ENCODE measurements around the gene SECISBP2.
"Not testable (repeated sequence)": the region's sequence is repeated elsewhere in the genome, so short reads cannot be mapped to it uniquely, and the experiment has no call there.

SECISBP2 gene, protein sequence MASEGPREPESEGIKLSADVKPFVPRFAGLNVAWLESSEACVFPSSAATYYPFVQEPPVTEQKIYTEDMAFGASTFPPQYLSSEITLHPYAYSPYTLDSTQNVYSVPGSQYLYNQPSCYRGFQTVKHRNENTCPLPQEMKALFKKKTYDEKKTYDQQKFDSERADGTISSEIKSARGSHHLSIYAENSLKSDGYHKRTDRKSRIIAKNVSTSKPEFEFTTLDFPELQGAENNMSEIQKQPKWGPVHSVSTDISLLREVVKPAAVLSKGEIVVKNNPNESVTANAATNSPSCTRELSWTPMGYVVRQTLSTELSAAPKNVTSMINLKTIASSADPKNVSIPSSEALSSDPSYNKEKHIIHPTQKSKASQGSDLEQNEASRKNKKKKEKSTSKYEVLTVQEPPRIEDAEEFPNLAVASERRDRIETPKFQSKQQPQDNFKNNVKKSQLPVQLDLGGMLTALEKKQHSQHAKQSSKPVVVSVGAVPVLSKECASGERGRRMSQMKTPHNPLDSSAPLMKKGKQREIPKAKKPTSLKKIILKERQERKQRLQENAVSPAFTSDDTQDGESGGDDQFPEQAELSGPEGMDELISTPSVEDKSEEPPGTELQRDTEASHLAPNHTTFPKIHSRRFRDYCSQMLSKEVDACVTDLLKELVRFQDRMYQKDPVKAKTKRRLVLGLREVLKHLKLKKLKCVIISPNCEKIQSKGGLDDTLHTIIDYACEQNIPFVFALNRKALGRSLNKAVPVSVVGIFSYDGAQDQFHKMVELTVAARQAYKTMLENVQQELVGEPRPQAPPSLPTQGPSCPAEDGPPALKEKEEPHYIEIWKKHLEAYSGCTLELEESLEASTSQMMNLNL

DNA sequence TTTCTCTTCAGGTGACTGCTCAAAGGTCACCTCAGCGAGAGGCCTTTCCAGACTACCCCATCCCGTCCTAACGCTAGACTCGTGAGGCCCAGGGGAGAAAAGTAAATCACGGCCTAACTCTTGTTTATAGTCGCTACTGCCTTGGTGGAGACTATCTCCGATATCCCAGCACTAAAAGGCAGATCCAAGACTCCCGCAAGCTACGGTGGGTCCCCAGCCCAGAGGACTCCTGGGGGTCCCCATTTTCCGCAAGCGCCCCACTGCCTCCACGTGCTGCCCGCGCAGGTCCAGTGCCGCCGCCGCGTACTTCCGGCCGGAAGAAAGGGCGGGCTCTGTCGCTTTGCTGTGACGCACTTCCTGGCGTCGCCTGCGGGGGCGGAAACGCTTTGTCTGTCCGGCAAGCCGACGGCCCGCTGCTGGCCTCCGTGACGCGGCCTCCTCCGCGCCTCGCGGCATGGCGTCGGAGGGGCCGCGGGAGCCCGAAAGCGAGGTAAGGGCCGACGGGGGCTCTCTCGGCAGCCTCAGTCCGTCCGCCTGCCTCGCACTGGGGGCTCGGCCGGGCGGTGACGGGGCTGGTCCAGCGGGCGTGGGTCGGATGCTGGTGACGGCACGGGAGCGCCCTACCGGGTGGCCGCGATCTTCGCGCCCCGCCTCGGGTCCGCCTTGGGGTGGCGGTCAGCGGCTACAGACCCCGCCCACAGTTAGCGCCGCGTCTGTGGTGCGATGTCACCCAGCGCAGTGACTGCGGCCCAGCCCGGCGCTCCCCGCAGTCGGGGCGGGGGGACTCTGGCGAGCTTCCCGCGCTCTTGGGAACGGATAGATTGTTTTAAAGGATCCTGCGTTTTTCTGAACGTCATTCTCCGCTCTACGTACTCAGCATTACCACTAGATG, at the start of gene SECISBP2:
TSS of gene SECISBP2 (plus strand) at position 378 of the 892 bp plus-strand sequence. CDS start at position 455, 77 bp downstream.
- Histone ChIP-seq H3K4me1 (ENCODE audit: control insufficient read depth, insufficient read depth, low read length, unreplicated experiment) (peaks cover 42% of the 10 kb centered on the region), H3K36me3 (ENCODE audit: insufficient read depth, low read length) (peaks cover 26% of the 10 kb centered on the region), H3K27ac (ENCODE audit: low read depth, low read length) (peak within 1 kb of the TSS; percentile 99), H3K79me2 (ENCODE audit: control insufficient read depth, insufficient read depth, low read length, unreplicated experiment) (peaks cover 77% of the 10 kb centered on the region), H3K4me3 (ENCODE audit: low read depth, low read length) (peak within 1 kb of the TSS; percentile 86), H2AFZ (ENCODE audit: low read length, unreplicated experiment) (peak within 1 kb of the TSS; percentile 23), H3K27me3 (ENCODE audit: insufficient read depth, low read length) (no peaks in the 10 kb centered on the region)

DNA sequence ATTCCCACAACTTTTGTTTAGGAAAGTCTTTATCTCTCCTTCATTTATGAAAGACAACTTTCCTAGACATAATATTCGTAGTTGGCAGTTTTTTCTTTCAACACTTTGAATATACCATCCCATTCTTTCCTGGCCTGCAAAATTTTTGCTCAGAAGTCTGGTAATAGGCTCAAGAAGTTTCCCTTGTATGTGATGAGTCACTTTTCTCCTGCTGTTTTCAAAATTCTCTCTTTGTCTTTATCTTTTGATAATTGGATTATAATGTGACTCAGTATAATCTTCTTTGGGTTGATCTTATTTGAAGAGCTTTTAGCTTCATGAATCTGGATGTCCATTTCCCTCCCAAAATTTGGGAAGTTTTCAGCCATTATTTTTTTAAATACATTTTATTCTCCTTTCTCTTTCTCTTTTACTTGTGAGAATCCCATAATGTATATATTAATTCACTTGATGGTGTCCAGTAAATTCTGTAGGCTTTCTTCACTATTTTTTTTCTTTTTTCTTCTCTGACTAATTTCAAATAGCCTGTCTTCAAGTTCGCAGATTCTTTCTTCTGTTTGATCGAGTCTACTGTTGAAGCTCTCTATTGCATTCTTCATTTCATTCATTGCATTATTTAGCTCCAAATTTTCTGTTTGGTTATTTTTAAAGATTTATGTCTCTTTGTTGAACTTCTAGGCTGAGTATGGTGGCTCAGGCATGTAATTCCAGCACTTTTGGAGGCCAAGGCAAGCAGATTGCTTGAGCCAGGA, 44.6 kb upstream of the SECISBP2 start:
- Histone ChIP-seq H3K4me3 (ENCODE audit: low read depth, low read length) (no peak overlapping the region), H3K27me3 (ENCODE audit: insufficient read depth, low read length) (no peaks in the 10 kb centered on the region), H3K36me3 (ENCODE audit: insufficient read depth, low read length) (no peaks in the 10 kb centered on the region), H3K27ac (ENCODE audit: low read depth, low read length) (peak overlapping the region; percentile 94; the same call in 1 of the 2 replicates), H3K4me1 (ENCODE audit: control insufficient read depth, insufficient read depth, low read length, unreplicated experiment) (peaks cover 15% of the 10 kb centered on the region), H3K79me2 (ENCODE audit: control insufficient read depth, insufficient read depth, low read length, unreplicated experiment) (no peaks in the 10 kb centered on the region), H2AFZ (ENCODE audit: low read length, unreplicated experiment) (no peak overlapping the region)

GRCh38 chr9:89274838-89275237, 43.5 kb upstream of the SECISBP2 start:
- no peak overlapping the region for H2AFZ ChIP-seq (ENCODE audit: low read length, unreplicated experiment)
- peaks cover 15% of the 10 kb centered on the region for H3K4me1 ChIP-seq (ENCODE audit: control insufficient read depth, insufficient read depth, low read length, unreplicated experiment)
- no peak overlapping the region for H3K4me3 ChIP-seq (ENCODE audit: low read depth, low read length)
- no peaks in the 10 kb centered on the region for H3K79me2 ChIP-seq (ENCODE audit: control insufficient read depth, insufficient read depth, low read length, unreplicated experiment)
- peak overlapping the region; percentile 94 for H3K27ac ChIP-seq (ENCODE audit: low read depth, low read length)
- H3K36me3 ChIP-seq (ENCODE audit: insufficient read depth, low read length), result no peaks in the 10 kb centered on the region
- H3K27me3 ChIP-seq (ENCODE audit: insufficient read depth, low read length), result no peaks in the 10 kb centered on the region

- H3K4me3 ChIP-seq (ENCODE audit: low read depth, low read length); H2AFZ ChIP-seq (ENCODE audit: low read length, unreplicated experiment); H3K27me3 ChIP-seq (ENCODE audit: insufficient read depth, low read length); H3K27ac ChIP-seq (ENCODE audit: low read depth, low read length); H3K36me3 ChIP-seq (ENCODE audit: insufficient read depth, low read length); H3K79me2 ChIP-seq (ENCODE audit: control insufficient read depth, insufficient read depth, low read length, unreplicated experiment): not testable (repeated sequence)
- H3K4me1 ChIP-seq (ENCODE audit: control insufficient read depth, insufficient read depth, low read length, unreplicated experiment), result peaks cover 15% of the 10 kb centered on the region
Measured at GRCh38 chr9:89276040-89276439, 42.3 kb upstream of the SECISBP2 start.

DNA sequence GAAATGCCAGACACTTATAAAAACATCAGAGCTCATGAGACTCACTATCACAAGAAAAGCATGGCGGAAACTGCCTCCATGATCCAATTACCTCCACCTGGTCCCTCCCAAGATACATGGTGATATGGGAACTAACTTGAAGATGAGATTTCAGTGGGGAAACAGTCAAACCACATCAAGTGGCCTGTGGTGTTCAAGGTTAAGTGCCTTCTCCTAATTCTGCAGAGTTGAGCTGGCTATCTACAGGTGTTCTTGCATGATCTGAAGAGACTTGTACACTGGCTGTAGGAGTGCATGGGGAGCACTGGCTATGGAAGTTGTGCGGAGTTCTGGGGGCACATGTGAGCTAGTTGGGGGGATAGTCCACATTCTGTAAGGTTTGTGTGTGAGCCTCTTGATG, 41.3 kb upstream of the SECISBP2 start:
- H3K79me2 ChIP-seq (ENCODE audit: control insufficient read depth, insufficient read depth, low read length, unreplicated experiment), result no peaks in the 10 kb centered on the region
- peaks cover 15% of the 10 kb centered on the region for H3K4me1 ChIP-seq (ENCODE audit: control insufficient read depth, insufficient read depth, low read length, unreplicated experiment)
- peak overlapping the region; percentile 51; the same call in 1 of the 2 replicates for H3K4me3 ChIP-seq (ENCODE audit: low read depth, low read length)
- H3K27me3 ChIP-seq (ENCODE audit: insufficient read depth, low read length), result no peaks in the 10 kb centered on the region
- peak overlapping the region; percentile 47 for H2AFZ ChIP-seq (ENCODE audit: low read length, unreplicated experiment)
- no peak overlapping the region for H3K27ac ChIP-seq (ENCODE audit: low read depth, low read length)
- no peaks in the 10 kb centered on the region for H3K36me3 ChIP-seq (ENCODE audit: insufficient read depth, low read length)

GRCh38 chr9:89277454-89277853, 40.8 kb upstream of the SECISBP2 start:
- peak overlapping the region; percentile 51; the same call in 1 of the 2 replicates for H3K4me3 ChIP-seq (ENCODE audit: low read depth, low read length)
- peak overlapping the region; percentile 47 for H2AFZ ChIP-seq (ENCODE audit: low read length, unreplicated experiment)
- no peaks in the 10 kb centered on the region for H3K36me3 ChIP-seq (ENCODE audit: insufficient read depth, low read length)
- no peaks in the 10 kb centered on the region for H3K27me3 ChIP-seq (ENCODE audit: insufficient read depth, low read length)
- no peaks in the 10 kb centered on the region for H3K79me2 ChIP-seq (ENCODE audit: control insufficient read depth, insufficient read depth, low read length, unreplicated experiment)
- no peak overlapping the region for H3K27ac ChIP-seq (ENCODE audit: low read depth, low read length)
- peaks cover 15% of the 10 kb centered on the region for H3K4me1 ChIP-seq (ENCODE audit: control insufficient read depth, insufficient read depth, low read length, unreplicated experiment)

GRCh38 chr9:89278551-89278950, 39.7 kb upstream of the SECISBP2 start:
- Histone ChIP-seq H3K4me1 (ENCODE audit: control insufficient read depth, insufficient read depth, low read length, unreplicated experiment) (peaks cover 15% of the 10 kb centered on the region), H3K27ac (ENCODE audit: low read depth, low read length) (no peak overlapping the region), H3K4me3 (ENCODE audit: low read depth, low read length) (no peak overlapping the region), H3K36me3 (ENCODE audit: insufficient read depth, low read length) (no peaks in the 10 kb centered on the region), H3K27me3 (ENCODE audit: insufficient read depth, low read length) (no peaks in the 10 kb centered on the region), H3K79me2 (ENCODE audit: control insufficient read depth, insufficient read depth, low read length, unreplicated experiment) (no peaks in the 10 kb centered on the region), H2AFZ (ENCODE audit: low read length, unreplicated experiment) (peak overlapping the region; percentile 73)

GRCh38 chr9:89278997-89279739, 39.1 kb upstream of the SECISBP2 start:
- Histone ChIP-seq H3K4me3 (ENCODE audit: low read depth, low read length) (no peak overlapping the region), H2AFZ (ENCODE audit: low read length, unreplicated experiment) (no peak overlapping the region), H3K79me2 (ENCODE audit: control insufficient read depth, insufficient read depth, low read length, unreplicated experiment) (no peaks in the 10 kb centered on the region), H3K27me3 (ENCODE audit: insufficient read depth, low read length) (no peaks in the 10 kb centered on the region), H3K36me3 (ENCODE audit: insufficient read depth, low read length) (no peaks in the 10 kb centered on the region), H3K27ac (ENCODE audit: low read depth, low read length) (no peak overlapping the region), H3K4me1 (ENCODE audit: control insufficient read depth, insufficient read depth, low read length, unreplicated experiment) (peaks cover 15% of the 10 kb centered on the region)

GRCh38 chr9:89281106-89281505, 37.2 kb upstream of the SECISBP2 start:
- no peak overlapping the region for H3K27ac ChIP-seq (ENCODE audit: low read depth, low read length)
- no peaks in the 10 kb centered on the region for H3K27me3 ChIP-seq (ENCODE audit: insufficient read depth, low read length)
- H3K79me2 ChIP-seq (ENCODE audit: control insufficient read depth, insufficient read depth, low read length, unreplicated experiment), result no peaks in the 10 kb centered on the region
- peaks cover 10% of the 10 kb centered on the region for H3K4me1 ChIP-seq (ENCODE audit: control insufficient read depth, insufficient read depth, low read length, unreplicated experiment)
- H3K4me3 ChIP-seq (ENCODE audit: low read depth, low read length), result no peak overlapping the region
- H3K36me3 ChIP-seq (ENCODE audit: insufficient read depth, low read length), result no peaks in the 10 kb centered on the region
- no peak overlapping the region for H2AFZ ChIP-seq (ENCODE audit: low read length, unreplicated experiment)
